Measurements from ENCODE around the gene PAOX.

DNA sequence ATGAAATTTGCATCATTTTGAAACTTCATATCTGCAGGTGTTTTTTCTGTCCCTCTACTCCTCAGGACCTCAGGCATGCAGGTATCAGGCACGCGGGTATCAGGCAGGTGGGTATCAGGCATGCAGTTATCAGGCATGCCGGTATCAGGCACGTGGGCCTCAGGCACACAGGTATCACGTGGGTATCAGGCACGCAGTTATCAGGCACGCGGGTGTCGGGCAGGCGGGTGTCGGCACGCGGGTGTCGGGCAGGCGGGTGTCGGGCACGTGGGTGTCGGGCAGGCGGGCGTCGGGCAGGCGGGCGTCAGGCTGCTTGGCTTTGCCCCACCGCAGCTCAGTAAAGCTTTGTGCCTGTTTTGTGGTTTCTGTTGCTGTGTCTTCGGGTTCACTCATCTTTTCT is 36.7 kb downstream of the PAOX start:
- TF ChIP-seq CTCF (IDR thresholded peaks at IDR 0.05) (no peak), POLR2A (IDR thresholded peaks at IDR 0.05) (no peak)
